Esophagus muscularis mucosa (tissue), 4 donors: ENCODE data around the gene SIK3.

Experiments
- EP300 ChIP-seq: sonication (generic); formaldehyde crosslinking; IDR thresholded peaks from one replicate; pipeline ENCODE4 v1.6.1; 2017; ENCODE audit warnings: antibody characterized with exemption
- POLR2A ChIP-seq: fragments of 450-650 bp; IDR thresholded peaks from one replicate; pipeline ENCODE4 v1.6.1; 2017; ENCODE audit warnings: antibody characterized with exemption, moderate library complexity, mild to moderate bottlenecking, low read depth
- POLR2AphosphoS5 ChIP-seq, 2 donors: sonication (generic); formaldehyde crosslinking; IDR thresholded peaks; one replicate each; pipeline ENCODE4 v1.6.1; 2017; ENCODE audit warnings: antibody characterized with exemption in 2 of 2
- TF ChIP-seq, protein P1 (sequence below), 3 experiments: fragments of 200-600 bp in 2 of 3; fragments of 450-650 bp in 1 of 3; sonication (generic) in 2 of 3; IDR thresholded peaks; one replicate each; pipeline ENCODE4 v1.5.1; 2017 to 2019; ENCODE audit warnings: antibody characterized with exemption in 3 of 3, mild to moderate bottlenecking in 2 of 3, moderate library complexity in 1 of 3

DNA sequence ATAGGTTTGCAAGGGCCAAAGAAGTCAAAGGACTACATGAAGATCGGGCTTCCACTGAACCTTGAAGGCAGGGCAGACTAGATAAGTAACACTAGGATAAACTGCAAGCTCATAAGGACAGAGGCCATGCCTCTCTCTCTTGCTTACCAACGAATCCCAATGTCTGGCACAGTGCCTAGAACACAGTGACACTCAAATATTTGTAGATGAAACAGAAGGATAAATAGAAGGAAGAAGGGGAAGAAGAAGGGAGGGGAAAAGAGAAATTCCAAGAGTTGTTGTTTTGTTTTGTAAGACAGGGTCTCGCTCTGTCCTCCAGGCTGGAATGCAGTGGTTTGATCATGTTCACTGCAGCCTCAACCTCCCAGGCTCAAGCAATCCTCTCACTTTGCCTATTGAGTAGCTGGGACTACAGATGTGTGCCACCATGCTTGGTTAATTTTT lies 26.9 kb downstream of the SIK3 start:
- TF ChIP-seq, protein P1, sequence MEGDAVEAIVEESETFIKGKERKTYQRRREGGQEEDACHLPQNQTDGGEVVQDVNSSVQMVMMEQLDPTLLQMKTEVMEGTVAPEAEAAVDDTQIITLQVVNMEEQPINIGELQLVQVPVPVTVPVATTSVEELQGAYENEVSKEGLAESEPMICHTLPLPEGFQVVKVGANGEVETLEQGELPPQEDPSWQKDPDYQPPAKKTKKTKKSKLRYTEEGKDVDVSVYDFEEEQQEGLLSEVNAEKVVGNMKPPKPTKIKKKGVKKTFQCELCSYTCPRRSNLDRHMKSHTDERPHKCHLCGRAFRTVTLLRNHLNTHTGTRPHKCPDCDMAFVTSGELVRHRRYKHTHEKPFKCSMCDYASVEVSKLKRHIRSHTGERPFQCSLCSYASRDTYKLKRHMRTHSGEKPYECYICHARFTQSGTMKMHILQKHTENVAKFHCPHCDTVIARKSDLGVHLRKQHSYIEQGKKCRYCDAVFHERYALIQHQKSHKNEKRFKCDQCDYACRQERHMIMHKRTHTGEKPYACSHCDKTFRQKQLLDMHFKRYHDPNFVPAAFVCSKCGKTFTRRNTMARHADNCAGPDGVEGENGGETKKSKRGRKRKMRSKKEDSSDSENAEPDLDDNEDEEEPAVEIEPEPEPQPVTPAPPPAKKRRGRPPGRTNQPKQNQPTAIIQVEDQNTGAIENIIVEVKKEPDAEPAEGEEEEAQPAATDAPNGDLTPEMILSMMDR (IDR thresholded peaks at IDR 0.05), result no peak
- TF ChIP-seq POLR2AphosphoS5 (IDR thresholded peaks at IDR 0.05) (no peak), EP300 (no peak), POLR2A (no peak)
